CD1c-positive myeloid dendritic cell (primary cell): ENCODE measurements around the gene ZSCAN20.

Experiments
- DNase-seq: peaks from one replicate; pipeline ENCODE4 v3.0.0-alpha.2; 2016; ENCODE audit errors: extremely low spot score

Gene ZSCAN20

DNA sequence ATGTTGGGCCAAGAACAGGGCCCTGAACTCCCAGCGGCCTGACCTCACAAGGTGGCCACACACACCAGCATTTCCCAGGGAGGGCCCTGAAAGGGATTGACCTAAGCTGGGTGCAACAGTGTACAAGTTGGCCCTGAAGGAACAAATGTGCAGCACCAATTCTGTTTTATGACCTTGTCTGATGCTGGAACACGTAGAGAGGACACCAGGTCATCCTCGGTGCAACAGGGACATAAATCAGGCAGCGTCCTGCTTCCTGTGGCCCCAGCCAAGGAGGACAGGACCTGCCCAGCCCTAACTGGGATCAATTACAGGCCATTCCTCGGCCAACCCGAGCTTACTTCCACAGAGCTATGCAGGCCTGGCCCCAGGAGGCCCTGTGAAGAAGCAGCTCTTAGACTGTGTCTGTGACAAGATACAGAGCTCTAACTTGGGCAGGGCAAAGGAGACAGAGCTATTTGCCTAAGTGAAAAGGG is 28.7 kb upstream of the ZSCAN20 start:
- no peak for DNase-seq

DNA sequence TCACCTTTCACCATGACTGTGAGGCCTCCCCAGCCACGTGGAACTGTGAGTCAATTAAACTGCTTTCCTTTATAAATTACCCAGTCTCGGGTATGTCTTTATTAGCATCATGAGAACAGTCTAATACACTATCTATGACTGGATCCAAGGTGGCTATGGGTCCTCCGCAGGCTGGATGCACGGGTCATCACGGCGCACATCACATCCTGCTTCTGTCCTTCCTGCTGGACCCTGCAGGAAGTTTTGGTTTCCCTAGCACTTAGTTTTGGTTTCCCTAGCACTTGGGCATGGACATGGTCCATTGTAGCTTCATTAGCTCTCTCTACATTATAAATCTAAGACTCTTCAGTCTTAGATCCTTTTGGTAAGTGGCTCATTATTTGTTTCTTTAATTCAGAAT is 27.3 kb upstream of the ZSCAN20 start:
- no peak for DNase-seq

DNA sequence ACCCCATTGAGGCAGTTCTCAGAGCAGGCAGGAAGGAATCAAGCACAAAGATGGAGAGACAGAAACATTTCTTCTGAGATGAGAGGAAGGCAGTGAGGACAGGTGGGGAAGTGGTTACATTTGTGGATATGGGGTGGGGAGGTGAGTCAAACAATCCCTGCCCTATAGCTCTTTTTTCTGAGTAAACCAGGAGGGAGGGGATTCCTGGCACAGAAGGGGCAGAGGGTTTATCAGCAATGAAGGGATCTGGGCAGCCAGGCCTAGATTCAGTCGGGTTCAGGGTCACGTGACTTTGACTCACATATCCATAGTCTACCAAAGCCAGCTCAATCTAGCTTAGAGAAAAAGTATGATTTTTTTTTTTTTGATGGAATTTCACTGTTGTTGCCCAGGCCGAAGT is 25.9 kb upstream of the ZSCAN20 start:
- no peak for DNase-seq

DNA sequence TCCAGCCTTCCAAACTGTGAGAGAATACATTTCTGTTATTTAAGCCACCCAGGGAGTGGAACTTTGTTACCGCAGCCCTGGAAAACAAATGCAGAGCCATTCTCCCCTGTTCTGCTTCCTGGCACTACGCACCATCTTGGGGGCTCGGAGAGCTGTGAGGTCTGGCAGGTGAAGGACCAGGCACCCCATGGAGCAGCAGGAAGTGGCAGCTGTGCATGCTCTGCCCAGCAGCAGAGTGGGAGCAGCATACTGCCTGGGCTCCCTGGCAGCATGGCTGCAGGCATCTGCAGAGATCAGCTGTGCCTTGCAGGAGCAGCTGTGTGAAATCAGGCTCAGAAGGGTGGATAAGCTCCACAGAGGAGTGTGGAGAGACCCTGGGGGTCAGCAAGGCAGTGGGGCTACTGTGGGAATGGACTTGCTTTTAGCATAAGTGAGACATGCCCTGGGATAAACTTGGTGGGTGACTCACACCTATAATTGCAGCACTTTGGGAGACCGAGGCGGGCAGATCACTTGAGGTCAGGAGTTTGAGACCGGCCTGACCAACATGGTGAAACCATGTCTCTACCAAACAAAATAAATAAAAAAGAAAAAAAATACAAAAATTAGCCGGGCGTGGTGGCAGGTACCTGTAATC is 17.7 kb upstream of the ZSCAN20 start:
- no peak for DNase-seq

DNA sequence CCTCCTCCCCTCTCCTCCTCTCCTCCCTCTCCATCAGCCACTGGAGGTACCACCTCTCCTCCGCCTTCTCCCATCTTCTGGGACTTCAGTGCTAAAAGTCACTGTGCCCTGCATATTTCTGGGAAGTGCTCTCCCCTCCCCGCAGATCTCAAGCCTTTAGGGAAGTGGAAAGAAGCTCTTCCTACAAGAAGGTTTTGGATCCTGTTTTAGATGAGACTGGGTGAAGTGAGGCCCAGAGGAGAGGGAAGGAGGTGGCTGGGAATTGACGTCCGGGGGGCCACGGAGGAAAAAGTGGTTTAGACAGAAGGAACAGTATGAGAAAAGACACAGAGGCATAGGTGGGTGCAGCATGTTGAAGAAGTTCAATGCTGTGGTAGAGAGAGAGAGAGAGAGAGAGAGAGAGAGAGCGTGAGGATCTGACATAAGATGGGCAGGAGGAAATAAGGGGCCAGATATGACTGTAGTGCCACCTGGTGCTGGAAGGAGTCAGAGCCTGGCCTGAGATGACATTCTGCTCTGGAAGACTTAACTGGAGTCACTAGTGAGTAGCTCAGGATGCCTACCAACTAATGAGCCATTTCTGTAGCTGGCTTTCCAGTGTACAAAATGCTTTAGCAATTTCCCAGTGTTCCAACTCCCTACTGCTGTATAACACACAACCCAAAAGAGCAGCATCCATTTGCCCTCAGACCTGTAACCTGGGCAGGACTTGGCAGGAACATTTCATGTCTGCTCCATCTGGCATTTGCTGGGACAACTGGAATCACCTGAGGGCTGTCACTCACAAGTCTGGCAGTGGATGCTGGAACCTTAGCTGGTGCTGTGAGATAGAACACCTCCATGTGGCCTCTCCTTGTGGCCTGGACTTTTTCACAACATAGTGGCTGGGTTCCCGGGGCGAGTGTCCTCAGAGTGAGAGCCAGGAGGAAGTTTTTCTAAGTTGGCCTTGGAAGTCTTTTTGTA is 16.6 kb upstream of the ZSCAN20 start:
- DNase-seq: peak; percentile 82

DNA sequence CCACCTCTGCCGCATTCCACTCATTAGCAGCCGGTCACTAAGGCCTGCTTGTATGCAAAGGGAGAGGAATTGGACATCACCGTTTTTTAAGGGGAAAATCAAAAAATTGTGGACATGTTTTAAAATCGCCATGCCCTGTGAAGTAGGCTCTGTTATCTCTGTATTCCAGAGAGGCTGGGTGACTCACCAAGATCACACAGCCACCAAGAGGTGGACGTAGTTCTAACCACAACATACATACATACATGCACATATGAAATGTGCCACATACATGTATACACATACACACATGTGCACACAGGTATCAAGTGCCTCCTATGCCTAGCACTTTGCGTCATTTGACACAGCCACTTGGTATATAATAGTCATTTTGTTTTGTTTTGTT is 16.0 kb upstream of the ZSCAN20 start:
- no peak for DNase-seq

DNA sequence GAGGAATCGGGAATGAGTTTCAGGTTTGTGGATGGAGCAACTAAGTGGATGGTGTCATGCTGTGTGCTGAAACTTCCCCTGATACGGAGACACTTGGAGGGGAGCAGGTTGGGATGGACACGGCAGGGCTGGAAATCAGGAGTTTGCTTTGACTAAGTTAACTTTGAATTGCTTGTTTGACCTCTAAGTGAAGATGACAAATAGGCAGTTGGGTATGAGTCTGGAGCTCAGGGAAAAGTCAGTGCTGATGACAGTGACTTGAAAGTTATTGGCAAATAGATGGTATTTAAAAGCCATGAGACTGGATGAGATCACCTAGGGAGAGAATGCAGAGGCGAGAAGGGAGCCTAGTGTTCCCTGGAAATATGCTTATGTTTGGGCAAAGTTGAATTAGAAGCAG is 12.8 kb upstream of the ZSCAN20 start:
- peak; percentile 61 for DNase-seq

GRCh38 chr1:33460144-33460543 is 12.3 kb upstream of the ZSCAN20 start:
- DNase-seq: peak; percentile 28

DNA sequence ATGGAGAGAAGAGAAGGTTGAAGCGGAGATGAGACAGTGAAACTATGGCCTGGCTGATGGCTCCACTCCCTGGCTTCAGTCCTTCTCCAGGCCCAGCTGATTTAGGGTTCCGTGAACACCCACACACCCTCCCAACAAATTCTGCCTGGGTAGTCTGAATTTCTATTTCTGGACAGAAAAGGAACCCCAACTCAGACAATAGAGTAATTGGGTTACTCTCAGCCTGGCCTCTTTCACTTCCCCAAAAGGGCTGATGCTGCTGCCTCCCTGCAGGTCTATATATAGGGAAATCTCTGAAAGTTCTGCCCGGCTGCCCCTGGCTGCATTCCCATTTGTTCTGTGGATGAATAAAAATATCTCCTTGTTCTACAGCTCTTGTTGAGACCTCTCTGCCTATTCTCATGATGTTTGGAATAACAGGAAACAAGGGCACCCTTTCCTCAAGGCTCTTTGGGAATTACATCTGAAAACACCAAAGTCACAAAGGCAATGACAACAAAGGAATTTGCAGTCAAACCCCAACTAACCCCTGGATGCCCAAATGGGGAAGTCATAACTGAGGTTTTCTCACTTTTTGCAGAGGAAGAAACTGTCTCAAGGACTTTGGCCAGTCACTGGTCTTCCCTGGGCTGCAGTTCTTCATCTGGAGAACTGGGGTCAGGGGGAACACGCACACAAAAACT is 11.4 kb upstream of the ZSCAN20 start:
- peak; percentile 94 for DNase-seq

DNA sequence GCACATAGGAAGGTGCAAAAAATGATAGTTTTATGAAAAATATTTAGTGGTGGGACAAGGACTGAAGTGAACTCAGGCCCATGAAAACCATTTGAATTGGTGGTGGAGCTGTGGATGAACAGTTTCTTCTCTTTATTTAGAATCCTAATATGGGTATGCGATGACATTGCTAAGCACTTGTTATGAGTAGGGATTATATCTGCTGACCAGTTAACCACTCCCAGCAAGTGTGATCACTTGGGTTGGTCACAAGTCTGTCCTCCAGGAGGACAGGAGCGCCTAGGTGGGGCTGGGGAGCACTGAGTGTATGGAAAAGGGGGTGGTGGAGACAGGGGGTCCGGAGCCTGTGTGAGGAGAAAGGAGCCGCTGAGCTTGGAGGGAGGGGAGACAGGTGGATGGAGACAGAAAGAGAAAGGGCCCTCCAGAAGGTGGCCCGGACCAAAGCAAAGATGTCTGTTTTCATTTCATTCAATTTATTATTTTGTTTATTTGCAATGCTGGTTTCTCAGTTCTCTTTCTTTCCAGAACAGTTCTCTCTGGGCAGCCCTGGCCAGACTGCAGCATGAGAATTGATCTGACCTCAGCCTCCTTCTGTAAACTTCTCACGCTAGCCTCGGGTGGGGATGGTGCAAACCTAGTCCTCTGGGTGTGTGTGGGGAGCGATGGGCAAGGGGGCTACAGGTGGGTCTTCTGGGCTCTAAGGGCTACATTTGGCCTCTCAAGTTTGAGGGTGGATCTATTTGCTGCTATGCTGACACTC is 9.9 kb upstream of the ZSCAN20 start:
- DNase-seq: peak; percentile 70

GRCh38 chr1:33464552-33464951 is 7.9 kb upstream of the ZSCAN20 start:
- DNase-seq: no peak

GRCh38 chr1:33465316-33465715 is 7.1 kb upstream of the ZSCAN20 start:
- DNase-seq: peak; percentile 54

- DNase-seq: no peak
Measured at GRCh38 chr1:33466159-33466558, 6.3 kb upstream of the ZSCAN20 start.

- DNase-seq: no peak
Measured at GRCh38 chr1:33468011-33468410, 4.4 kb upstream of the ZSCAN20 start.

DNA sequence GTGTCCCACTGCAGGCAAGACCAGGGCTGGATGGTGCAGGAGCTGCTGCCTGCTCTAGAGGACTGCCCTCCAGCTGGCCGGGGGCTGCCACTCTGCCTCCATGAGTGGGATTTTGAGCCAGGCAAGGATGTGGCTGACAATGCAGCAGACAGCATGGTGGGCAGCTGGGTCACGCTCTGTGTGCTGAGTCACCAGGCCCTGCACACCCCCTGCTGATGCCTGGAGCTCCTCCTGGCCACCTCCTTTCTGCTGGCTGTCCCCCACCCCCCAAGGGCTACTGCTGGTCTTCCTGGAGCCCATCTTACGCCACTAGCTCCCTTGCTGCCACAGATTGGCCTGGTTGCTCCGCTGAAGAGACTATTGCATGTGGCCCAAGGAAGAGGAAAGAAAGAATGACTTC is 3.9 kb upstream of the ZSCAN20 start:
- DNase-seq: no peak

DNA sequence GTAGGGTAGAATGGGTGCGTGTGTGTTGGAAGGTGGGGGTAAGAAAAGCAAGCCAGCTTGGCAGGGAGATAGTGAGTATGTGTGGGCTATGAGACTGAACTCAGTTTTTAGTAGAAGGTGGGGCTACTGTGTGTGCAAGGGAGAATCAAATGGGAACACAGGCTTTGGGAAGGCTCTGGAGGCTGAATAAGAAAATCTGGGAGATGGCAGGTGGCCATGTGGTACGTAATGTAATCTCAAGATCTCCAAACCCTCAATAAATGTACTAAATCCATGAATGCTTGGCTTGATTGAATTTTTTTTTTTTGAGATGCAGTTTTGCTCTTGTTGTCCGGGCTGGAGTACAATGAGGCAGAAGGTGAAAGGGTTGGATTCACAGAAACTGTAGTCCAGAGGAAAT is 3.5 kb upstream of the ZSCAN20 start:
- DNase-seq: no peak

GRCh38 chr1:33469691-33470090 is 2.8 kb upstream of the ZSCAN20 start:
- DNase-seq: no peak

DNA sequence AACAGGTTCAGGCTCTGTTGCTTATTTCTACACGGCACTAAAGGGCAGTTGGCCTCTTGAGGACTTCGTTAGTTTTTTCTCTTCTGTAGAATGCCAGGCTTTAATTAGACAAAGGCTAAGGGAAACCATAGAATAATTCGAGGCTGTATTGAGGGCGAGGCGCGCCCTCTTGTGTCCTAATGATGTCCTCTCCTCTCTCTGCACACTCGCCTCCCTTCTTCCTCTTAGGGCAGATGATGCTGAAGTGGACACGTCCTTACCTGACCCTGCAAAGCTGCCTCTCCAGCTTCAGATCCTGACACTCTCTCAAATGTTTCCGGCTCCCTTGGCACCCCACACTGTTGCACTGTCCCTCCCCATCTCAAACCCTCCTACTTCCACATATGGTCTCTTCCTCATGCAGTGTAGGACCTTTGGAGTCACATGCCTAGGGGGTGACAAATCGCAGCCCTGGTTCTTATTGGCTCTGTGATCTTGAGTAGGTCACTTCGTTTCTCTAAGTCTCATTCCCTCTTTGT is 1.9 kb upstream of the ZSCAN20 start:
- DNase-seq: peak; percentile 82

DNA sequence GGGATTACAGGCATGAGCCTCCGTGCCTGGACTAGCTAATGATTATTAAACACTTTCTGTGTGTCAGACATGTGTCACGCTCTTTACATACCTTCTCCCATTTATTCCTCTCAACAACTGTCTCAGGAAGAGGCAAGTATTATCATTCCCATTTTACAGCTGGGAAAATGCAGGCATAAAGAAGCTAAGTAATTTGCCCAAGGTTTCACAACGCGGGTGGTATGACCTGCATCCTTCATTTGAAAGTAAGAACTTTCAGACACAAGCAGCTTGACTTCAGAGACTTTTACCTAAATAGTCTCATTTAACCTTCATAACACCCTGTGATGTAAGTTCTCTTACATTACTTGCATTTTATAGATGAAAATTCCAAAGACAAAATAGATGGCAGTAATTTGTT is 1.0 kb upstream of the ZSCAN20 start:
- no peak for DNase-seq

DNA sequence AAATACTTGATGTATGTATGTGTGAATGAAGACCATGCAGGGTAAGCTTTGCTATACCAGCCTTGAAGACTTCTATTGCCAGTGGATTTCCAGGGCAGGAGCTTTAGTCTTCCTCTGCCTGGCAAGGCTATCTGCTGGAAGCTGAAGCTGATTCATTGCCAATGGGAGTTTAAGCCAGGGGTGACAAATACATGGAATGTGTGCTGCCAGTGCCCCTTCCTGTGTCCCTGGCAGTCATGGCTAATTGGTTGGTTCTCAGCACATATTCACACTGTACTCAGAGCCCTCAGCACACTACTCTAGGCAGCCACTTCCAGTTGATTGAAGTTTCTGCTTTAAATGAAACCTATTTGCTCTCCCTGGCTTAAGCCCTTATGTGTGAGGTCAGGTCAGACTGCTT is 1.5 kb downstream of the ZSCAN20 start:
- DNase-seq: no peak

GRCh38 chr1:33477451-33477850 is 5.0 kb downstream of the ZSCAN20 start:
- DNase-seq: no peak

- no peak for DNase-seq
Measured at GRCh38 chr1:33482412-33482811, 10.0 kb downstream of the ZSCAN20 start.
